Measurements from ENCODE around the gene TMEM167A.
"Not testable (repeated sequence)": the region's sequence is repeated elsewhere in the genome, so short reads cannot be mapped to it uniquely, and the experiment has no call there.

The TMEM167A gene

DNA sequence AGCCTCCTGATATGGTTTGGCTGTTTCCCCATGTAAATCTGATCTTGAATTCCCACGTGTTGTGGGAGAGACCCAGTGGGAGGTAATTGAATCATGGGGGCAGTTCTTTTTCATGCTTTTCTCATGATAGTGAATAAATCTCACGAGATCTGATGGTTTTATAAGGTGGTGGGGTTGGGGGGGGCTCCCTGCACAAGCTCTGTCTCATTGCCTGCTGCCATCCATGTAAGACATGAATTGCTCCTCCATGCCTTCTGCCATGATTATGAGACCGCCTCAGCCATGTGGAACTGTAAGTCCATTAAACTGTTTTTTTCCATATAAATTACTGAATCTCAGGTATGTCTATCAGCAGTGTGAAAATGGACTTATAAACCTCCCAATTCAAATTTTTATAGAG is 13.0 kb upstream of the TMEM167A start:
- no peak for DNase-seq (ENCODE audit: low spot score)

DNA sequence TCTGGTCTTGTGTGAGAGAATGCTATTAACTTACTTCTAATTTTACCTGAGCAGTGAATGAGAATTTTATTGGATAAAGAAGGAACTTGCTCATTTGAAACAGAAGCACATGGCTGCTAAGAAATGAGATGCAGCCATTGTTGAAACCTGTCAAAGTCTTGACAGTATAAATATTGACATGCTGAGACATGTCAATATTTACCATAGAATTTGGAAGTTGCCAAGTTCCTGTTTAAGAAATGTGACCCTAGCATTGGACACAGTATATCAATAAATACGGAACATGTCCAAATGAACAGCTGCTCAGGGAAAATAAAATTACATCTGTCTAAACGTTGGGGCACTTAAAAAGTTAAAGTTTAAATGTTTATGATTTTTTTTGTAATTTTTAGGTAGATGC is 7.9 kb upstream of the TMEM167A start:
- DNase-seq (ENCODE audit: low spot score), result no peak

DNA sequence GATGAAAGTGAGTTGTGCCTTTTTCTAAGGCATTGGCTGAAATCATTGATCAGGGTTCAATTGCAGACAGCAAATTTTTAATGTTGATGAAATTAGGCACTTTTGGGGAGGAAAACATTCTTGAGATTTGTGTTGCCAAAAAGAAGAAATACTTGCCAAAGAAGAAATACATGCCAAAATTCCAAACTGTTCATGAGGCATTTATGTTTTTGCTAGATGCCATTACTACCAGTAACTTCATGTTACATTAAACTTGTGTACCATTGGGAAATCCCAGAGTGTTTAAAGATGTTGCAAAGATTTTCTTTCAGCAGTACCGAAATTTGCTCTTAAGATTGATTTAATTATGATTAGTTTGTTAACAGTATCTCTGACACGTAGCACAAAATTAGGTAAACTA is 7.1 kb upstream of the TMEM167A start:
- no peak for DNase-seq (ENCODE audit: low spot score)

DNA sequence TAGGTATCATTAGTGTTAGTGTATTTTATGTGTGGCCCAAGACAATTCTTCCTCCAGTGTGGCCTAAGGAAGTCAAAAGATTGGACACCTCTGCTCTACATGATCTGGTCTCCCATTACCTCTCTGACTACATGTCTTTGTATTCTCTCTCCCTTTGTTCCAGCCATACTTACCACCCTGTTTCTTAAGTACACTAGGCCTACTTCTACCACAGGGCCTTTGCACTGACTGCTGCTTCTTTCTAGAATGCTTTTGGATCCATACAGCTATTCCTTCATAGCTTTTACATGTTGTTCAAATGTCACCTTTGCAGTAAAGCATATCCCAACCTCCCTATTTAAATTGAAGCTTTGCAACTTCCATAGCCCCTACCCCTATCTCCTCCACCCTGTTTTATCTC is 5.6 kb upstream of the TMEM167A start:
- DNase-seq (ENCODE audit: low spot score), result no peak

DNA sequence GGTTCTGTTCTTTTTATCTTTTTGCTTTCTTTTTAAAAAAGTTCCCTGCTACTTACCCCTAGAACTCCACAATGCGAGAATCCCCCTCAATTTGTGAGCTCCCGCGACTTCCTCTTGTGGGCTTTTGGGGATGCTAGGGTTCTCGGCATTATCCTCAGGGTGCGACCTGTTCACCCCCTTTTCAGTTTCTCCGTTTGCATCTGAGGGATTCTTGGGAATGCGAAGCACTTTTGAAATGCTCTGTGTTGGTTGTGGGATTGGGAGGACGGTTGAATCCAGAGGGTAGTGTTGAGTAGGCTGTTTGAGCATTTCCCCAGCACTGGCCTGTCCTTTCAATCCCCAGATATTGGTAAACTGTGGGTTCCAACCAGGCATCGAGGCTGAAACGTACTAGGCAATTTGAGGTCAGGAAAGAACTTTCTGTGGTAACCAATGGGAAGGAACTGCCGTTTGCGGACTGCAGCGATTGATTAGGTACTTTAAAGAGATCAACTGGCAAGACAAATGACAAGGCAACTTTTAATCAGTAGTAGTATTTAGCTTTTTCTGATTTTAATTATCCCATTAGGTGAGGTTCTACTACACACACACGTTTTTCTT is 568 bp upstream of the TMEM167A start:
- no peak for DNase-seq (ENCODE audit: low spot score)

DNA sequence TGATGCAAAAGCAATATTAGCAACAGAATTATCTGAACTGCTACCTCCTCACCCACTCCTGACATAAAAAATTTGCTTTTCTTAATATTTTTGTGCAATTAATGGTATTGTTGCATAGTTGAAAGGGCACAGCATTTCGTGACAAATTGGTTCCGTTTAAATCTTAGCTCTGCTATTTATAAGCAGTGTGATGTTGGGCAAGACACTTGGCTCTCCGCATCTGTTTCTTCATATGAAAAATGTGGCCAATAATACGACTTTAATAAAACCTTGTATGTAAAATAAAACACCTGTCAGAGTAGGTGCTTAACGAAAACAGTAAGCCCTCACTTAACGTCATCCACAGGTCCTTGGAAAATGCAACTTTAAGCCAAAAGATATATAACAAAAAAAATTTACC is 4.2 kb downstream of the TMEM167A start:
- DNase-seq (ENCODE audit: low spot score), result no peak

DNA sequence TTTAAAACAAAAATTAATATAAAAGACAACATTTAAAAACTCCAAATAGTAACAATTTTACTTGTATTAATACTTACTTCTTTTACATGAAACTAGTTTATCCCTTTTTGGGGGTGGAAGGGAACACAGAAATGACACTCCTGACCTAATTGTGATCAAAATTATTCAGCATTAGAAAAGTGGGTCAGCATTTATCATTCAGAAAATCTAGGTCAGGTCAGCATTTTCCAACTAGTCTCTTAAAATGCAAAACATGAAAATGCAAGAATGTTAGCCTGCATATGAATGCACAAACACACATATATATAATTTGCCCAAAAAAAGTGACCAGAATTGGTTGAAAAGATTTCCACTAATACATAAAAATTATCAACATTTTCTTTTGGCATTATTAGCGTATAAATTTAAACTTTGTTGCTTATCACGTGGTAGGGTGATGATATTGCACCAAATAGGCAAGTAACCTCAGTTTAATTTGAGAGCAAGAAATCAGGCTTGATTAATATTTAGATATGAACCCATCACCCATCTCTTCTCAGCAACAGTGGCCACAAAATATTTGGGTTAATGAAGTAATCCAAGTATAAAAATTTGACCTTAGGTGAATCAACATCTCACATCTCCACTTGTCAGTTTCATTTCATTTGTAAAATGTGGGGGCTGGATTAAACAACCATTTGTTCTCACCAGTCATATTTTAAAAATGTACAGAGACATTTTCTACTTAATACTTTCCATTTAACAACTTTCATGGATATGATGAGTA is 5.7 kb downstream of the TMEM167A start:
- DNase-seq (ENCODE audit: low spot score), result no peak

DNA sequence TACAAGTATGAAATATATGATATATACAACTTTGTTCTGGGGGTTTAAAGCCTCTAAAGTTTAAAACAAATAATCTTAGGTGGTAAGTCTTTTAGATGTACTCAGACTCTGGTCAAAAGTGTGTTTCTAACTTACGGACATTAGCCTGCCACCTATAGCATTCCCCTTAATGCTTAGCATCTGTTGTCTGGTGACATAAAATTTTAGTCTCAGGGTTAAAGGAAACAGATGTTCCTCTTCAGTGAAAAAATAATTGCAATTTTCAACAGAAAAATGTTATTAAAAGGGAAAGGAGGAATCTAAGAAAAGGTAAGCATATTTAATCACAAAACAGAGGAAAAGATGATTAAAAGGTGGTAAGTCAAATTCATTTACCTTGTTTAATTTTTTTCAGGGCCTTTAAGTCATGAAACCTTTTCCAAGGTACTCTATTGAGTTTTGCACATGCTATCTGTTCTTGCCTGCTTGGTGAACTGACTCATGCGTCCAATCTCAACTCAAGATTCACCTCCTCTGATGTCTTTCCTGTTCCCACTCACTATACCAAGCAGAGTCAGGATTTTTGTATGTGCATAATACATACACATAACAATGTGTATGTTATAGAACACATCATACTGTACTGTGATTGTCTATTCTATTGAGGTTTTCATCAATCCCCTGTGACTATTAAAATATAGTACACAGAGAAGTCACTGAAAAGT is 7.9 kb downstream of the TMEM167A start:
- DNase-seq (ENCODE audit: low spot score), result no peak

- DNase-seq (ENCODE audit: low spot score), result not testable (repeated sequence)
These were observed 9.8 kb downstream of the TMEM167A start for GRCh38 chr5:83067377-83067776.

GRCh38 chr5:83066548-83067110 is 10.6 kb downstream of the TMEM167A start:
- no peak for DNase-seq (ENCODE audit: low spot score)

DNA sequence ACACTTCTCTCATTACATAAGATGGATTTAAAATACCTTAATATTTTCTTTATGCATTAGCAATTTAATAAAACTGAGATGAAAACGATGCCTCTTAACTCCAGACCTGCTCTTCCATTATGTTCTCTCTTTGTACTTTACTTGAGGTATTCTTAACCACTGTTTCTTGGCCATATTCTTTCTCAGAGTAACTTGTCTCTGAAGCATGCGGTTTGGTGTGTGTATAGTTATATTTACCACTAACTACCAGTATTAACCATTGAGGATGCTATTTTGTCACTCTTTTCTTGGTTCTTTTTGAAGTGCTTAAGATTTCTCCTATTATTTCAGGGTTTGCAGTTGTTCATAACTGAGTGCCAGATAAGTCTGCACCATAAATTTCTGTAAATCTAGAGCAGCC is 17.9 kb downstream of the TMEM167A start:
- DNase-seq (ENCODE audit: low spot score), result no peak

DNA sequence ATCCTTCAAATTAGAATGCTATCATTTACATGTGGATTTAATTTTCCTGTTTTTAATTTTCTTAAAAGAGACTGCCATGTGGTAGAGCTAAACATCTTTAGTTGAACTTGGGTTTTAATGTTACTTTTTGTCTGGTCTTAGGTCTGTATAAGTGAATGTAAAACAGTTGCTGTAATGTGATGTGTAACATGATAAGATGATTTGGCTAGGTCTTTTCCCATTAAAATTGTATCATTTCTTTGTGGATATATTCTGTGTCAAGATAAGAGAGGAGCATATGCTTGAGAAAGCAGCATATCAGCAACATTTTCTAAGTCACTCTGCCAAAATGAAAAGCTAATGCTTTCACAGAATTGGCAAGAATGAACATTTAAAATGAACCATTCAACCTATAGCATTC is 18.5 kb downstream of the TMEM167A start:
- no peak for DNase-seq (ENCODE audit: low spot score)

GRCh38 chr5:83055166-83055565 is 22.0 kb downstream of the TMEM167A start:
- no peak for DNase-seq (ENCODE audit: low spot score)

GRCh38 chr5:83050723-83051340 is 26.4 kb downstream of the TMEM167A start:
- no peak for DNase-seq (ENCODE audit: low spot score)

- DNase-seq (ENCODE audit: low spot score), result no peak
These were observed 27.8 kb downstream of the TMEM167A start for GRCh38 chr5:83049370-83049885.

- no peak for DNase-seq (ENCODE audit: low spot score)
These were observed 28.4 kb downstream of the TMEM167A start for GRCh38 chr5:83048811-83049210.

- no peak for DNase-seq (ENCODE audit: low spot score)
These were observed 28.9 kb downstream of the TMEM167A start for GRCh38 chr5:83048277-83048676.

- no peak for DNase-seq (ENCODE audit: low spot score)
These were observed 32.3 kb downstream of the TMEM167A start for GRCh38 chr5:83044926-83045325.

DNA sequence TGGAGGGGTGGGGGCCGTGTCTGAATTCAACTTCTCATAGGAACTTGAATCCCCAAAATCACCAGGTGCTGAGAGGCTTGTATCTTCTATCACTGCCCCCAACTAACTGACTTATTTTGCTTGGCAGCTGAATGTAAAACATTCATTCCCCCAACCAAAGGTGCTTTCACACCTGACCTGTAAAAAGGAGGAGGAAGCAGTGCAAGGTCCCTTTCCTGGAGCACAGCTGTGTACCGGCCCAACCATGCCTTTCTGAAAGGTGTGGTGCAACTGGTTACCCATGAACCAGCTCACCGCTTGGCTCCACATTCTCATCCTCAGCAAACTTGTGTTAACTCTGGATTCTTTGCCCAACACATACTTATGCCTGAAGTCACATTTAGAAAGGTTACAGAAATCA is 34.7 kb downstream of the TMEM167A start:
- DNase-seq (ENCODE audit: low spot score), result no peak

DNA sequence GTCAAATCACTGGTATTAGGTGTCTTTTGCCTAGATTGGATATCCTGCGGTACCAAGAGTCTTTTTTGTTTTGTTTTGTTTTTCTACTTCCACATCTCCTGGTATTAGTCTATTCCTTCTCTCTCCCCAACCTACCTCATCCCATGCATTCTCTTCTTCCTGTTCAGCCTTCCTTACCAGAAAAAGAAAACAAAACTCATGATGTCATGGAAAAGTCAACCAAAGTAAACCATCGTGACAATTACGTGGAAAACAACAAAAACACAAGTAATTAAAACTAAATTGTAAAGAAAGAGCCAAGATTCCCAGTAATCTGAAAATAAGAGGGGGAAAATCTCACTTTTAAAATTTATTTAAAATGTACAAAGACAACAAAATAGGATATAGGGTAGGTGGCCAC is 38.3 kb downstream of the TMEM167A start:
- DNase-seq (ENCODE audit: low spot score), result no peak

GRCh38 chr5:83036991-83037575 is 40.1 kb downstream of the TMEM167A start:
- DNase-seq (ENCODE audit: low spot score), result no peak
